RPMI8226 (cell line): Measurements from ENCODE around the gene CORO1A.
"Not testable (repeated sequence)": the region's sequence is repeated elsewhere in the genome, so short reads cannot be mapped to it uniquely, and the experiment has no call there.

Experiments used
- DNase-seq: peaks from one replicate; pipeline ENCODE4 v3.0.0-alpha.2; 2015

Gene CORO1A

DNA sequence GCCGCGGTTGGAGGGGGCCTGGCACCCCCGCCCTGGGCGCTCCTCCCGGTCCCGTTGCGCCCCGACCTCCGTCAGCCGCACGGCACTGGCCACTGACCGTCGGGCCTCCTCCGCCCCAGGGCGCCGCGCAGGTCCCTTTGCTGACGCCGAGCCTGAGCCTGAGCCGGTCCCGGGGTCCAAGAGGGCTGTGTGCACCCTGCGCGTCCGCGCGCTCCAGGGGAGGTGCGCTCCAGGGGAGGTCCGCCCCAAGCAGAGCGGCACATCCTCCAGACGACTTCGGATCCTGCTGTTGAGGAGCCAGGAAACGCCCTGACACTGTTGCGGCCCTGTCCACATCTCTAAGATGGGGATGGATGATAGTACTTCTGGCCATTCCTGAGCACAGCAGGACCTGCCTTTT, 22.9 kb downstream of the CORO1A start:
- not testable (repeated sequence) for DNase-seq

DNA sequence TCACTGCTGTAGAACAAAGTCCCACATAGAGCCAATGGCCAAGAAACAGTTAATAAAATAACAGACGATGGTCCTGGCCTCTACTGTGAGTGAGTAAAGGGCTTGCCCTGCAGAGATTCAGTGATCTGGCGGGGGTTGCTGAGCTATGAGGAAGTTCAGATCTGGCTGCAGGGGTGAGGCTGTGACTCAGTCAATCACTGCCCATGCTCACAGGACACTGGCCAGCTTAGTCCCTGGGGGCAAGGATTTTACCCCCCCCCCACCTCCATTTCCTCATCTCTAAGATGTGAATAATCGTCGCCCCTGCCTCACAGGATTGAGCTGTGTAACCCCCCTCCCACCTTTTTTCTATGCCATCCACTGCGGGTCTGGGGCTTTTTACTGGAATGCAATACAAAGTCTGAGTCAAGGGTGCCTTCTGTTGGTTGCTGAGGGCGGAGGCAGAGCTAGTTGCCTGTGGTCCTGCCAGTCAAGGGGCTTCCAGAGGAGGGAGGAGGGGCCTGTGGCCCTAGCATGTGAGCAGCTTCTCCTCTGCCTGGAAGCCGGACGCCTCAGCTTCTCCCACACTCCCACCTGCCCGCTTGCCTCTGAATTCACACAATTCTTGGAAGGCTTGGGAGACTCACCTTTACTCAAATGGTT, 23.8 kb downstream of the CORO1A start:
- not testable (repeated sequence) for DNase-seq

DNA sequence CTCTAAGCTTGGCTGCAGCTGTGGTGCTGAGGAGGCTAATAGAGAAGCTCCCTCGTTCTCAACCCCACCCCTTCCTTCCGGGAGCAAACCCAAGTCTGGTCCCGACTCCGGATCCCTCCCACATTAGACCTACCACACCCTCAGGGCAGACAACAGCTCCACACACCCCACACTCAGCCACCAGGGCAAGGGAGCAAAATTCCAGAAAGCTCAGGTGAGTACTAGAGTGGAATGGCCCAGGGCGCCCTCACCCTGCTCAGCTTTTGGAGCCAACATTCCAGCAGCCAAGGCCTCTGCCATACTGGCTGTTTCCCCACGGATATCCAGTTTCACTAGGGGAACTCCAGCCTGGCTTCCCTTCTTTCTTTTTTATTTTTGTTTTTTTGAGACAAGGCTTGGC, 25.6 kb downstream of the CORO1A start:
- not testable (repeated sequence) for DNase-seq

DNA sequence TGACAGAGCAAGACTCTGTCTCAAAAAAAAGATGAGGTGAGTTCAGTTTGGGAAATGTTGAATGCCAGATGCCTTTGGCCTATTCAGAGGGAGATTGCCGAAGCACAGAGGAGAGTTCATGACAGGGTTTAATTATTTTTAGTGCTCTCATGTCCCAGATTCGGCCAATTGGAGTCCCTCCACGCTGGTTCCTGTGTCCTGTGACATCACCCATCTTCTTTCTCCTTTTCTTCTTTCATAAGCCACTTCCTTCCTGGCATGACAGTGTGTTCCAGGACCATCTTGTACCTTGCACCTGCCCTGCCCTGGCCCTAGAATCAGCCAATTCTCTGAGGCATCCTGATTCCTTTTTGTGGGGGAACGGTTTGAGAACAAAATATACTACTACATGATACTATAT, 28.0 kb downstream of the CORO1A start:
- not testable (repeated sequence) for DNase-seq

DNA sequence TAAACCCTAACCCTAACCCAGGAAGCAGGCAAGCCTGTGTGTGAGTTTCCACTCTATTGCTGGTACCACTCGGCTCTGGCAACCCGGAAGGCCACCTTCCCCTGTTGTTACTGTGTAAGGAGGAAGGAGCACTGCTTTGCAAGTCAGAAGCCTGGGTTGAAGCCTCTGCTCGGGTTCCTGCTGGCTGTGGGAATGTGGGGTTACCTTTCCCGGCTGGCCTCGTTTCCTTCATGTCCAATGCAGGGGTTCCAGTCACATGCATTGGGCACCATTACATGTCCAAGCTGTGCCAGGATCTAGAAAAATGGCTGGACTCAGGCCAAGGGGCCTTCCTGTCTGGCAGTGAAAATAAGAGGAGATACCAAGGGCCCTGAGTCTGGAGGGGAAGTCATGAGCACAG, 33.7 kb downstream of the CORO1A start:
- DNase-seq = not testable (repeated sequence)
